GM19238 (cell line): ENCODE measurements around the gene KIAA0513.
A peak's percentile ranks its signal among the peaks of the same experiment; 100 is the strongest.
"Not testable (repeated sequence)": the region's sequence is repeated elsewhere in the genome, so short reads cannot be mapped to it uniquely, and the experiment has no call there.

Source experiments
- DNase-seq: peaks from one replicate; pipeline ENCODE4 v3.0.0; 2011; ENCODE audit warnings: low spot score; ENCODE audit not compliant: insufficient read length

KIAA0513 gene

GRCh38 chr16:85028685-85029407 is 1.3 kb downstream of the KIAA0513 start:
- DNase-seq, result peak; percentile 41

GRCh38 chr16:85029408-85029784 is 1.8 kb downstream of the KIAA0513 start:
- DNase-seq, result peak; percentile 47

- no peak for DNase-seq
These were observed 2.4 kb downstream of the KIAA0513 start for GRCh38 chr16:85029981-85030401.

GRCh38 chr16:85031451-85031850 is 3.9 kb downstream of the KIAA0513 start:
- DNase-seq, result no peak

- not testable (repeated sequence) for DNase-seq
These were observed 4.6 kb downstream of the KIAA0513 start for GRCh38 chr16:85032187-85032586.

GRCh38 chr16:85033171-85033570 is 5.6 kb downstream of the KIAA0513 start:
- DNase-seq, result no peak

GRCh38 chr16:85034591-85035433 is 7.2 kb downstream of the KIAA0513 start:
- no peak for DNase-seq

- no peak for DNase-seq
These were observed 8.8 kb downstream of the KIAA0513 start for GRCh38 chr16:85036236-85037049.

- no peak for DNase-seq
These were observed 9.4 kb downstream of the KIAA0513 start for GRCh38 chr16:85037050-85037410.

- DNase-seq, result no peak
These were observed 10.1 kb downstream of the KIAA0513 start for GRCh38 chr16:85037721-85038120.

GRCh38 chr16:85040685-85041084 is 13.1 kb downstream of the KIAA0513 start:
- DNase-seq, result no peak

GRCh38 chr16:85041219-85042166 is 13.9 kb downstream of the KIAA0513 start:
- no peak for DNase-seq

- no peak for DNase-seq
These were observed 14.6 kb downstream of the KIAA0513 start for GRCh38 chr16:85042167-85042526.

GRCh38 chr16:85042606-85043005 is 15.0 kb downstream of the KIAA0513 start:
- no peak for DNase-seq

- DNase-seq, result no peak
These were observed 17.5 kb downstream of the KIAA0513 start for GRCh38 chr16:85045077-85045476.

- DNase-seq, result no peak
These were observed 18.3 kb downstream of the KIAA0513 start for GRCh38 chr16:85045641-85046471.

- DNase-seq, result no peak
These were observed 18.9 kb downstream of the KIAA0513 start for GRCh38 chr16:85046472-85046916.

GRCh38 chr16:85046931-85047866 is 19.6 kb downstream of the KIAA0513 start:
- no peak for DNase-seq
